Astrocyte (in vitro differentiated cells and primary cell): ENCODE measurements around the gene FCMR.

Experiments used
- EZH2 ChIP-seq: IDR thresholded peaks from 2 replicates; pipeline ENCODE4 v1.6.1; 2012; ENCODE audit warnings: mild to moderate bottlenecking, low read length, inconsistent platforms; ENCODE audit not compliant: insufficient read depth
- TF ChIP-seq, protein P1 (sequence below): IDR thresholded peaks from 2 replicates; pipeline ENCODE4 v1.5.1; 2011; ENCODE audit warnings: low read depth, mild to moderate bottlenecking, inconsistent platforms, low read length, moderate library complexity; ENCODE audit not compliant: insufficient read depth

DNA sequence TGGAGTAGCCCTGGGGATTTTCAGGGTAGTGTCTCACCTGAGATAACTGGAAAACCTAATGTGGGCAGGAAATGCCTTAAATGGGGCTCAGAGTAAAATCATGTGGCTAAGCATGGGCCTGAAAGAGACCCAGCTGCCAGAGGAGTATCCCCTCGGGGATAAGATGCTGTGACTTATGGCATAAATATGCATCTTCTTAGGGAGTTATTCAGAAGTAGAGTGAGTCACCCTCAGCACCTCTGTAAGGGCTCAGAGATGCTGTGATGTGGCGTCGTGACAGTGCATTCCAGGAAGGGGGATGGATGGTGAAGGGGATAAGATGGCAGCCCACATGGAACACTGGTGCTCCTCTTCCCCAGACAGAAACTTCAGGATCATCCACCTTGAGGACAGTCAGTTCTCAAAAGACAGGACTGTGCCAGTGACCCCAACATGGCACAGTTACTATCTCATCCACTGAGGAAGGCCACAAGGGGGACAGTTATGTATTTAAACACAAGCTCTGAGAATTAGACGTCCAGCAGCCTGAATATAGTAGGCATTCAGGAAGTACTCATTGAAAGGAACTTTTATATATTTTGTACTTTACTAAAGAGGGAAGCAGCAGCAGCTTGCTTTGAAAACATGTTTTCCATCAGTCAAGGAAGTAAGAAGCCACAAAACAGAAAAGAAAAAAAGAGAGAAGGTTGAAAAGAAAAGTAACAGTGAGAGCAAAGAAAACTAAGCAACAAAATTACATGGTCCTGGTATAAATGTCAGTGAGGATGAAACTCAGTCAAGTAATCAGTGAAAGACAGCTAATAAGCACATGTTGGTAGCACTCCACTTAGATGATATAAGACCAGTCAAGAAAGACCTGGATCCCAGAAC is 16.2 kb downstream of the FCMR start:
- TF ChIP-seq, protein P1, sequence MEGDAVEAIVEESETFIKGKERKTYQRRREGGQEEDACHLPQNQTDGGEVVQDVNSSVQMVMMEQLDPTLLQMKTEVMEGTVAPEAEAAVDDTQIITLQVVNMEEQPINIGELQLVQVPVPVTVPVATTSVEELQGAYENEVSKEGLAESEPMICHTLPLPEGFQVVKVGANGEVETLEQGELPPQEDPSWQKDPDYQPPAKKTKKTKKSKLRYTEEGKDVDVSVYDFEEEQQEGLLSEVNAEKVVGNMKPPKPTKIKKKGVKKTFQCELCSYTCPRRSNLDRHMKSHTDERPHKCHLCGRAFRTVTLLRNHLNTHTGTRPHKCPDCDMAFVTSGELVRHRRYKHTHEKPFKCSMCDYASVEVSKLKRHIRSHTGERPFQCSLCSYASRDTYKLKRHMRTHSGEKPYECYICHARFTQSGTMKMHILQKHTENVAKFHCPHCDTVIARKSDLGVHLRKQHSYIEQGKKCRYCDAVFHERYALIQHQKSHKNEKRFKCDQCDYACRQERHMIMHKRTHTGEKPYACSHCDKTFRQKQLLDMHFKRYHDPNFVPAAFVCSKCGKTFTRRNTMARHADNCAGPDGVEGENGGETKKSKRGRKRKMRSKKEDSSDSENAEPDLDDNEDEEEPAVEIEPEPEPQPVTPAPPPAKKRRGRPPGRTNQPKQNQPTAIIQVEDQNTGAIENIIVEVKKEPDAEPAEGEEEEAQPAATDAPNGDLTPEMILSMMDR, result no peak
- no peak for TF ChIP-seq EZH2
